AG08396 (cell line): Measurements from ENCODE around the gene KMT2B.
"Not testable (repeated sequence)": the region's sequence is repeated elsewhere in the genome, so short reads cannot be mapped to it uniquely, and the experiment has no call there.

Experiments
- DNase-seq: peaks from one replicate; pipeline ENCODE4 v3.0.0; 2012; ENCODE audit warnings: low spot score, mixed read lengths

KMT2B gene

DNA sequence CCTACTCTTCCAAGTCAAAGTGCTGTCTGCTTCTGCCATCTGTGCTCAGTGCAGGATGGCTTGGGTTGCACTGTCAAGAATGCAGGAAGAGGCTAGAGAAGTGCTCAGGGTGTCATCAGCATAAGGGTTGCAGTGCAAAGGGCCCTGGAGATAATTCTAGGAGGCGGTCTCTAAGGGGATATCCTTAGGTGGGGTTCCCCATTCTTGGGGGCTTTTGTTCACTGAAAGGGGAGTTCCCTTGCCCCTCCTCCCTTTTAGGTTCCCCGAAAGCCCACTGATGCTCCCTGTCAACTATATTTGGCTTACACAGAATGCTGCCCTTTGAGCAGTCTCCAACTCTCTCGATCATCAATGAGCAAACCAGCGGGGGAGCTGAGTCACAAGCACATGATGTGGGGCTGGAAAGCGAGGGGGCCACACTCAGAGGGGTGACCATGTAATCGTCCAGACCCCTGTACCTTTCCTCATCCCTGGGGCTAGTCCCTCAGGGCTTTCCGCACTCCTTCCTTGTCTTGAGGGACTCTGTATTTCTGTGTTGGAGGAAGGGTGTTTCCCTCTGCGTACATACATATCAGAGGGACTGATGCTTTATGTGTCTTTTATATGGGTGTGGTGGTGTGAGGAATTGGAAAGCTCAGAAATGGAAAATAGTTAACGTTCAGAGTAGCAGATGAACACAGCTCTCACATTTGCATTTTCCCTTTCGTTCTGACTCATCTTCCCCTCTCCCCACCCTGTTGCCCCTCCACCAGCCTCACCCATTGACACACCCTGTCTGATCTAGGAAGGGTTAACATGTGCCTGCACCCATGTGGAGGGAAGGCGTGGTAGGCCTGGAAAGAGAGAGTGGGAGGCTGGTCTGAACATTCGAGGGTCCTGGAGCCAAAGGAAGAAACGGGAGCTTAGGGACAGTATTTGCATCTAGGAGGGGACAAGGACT lies 6.7 kb upstream of the KMT2B start:
- DNase-seq: no peak

DNA sequence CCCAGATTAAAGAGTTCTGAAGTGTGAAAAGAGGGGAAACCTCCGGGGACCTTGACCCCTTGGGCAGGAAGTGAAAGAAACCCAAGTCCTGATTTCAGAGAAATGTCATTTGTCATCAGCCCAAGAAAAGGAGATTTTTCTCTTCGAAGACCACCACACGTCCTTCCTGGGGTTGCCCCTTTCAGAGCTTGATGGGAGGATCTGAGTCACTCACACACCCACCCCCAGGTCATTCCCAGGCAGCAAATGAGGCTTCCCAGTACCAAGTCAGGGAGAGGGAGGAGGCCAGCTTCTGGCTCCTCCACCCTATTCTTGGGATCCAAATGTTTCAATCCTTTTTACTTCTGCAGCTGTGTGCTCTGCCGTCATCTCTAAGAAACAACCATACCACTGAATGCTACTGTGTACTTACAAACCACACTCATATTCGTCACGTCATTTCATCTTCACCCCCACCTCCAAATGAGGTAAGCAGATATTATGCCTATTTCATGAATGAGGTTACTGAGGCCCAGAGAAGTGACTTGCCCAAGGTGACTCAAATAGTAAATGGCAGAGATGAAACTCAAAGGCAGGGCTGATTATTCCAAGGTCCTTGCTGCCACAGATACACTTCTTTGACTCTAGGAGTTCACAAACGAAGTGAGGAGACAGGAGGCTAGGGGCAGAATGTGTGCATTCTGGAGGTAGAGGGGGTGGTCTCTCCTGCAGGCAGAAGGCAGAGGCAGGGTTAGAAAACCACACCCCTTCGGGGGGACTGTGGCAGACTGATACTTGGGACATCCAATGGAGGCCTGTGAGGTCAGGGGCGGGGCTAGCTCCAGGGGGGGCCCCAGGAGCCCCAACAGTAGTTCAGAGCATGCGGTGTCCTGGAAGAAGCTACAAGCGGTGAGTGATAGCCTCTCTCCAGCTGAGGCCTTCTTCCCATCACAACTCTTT lies 5.0 kb upstream of the KMT2B start:
- no peak for DNase-seq

DNA sequence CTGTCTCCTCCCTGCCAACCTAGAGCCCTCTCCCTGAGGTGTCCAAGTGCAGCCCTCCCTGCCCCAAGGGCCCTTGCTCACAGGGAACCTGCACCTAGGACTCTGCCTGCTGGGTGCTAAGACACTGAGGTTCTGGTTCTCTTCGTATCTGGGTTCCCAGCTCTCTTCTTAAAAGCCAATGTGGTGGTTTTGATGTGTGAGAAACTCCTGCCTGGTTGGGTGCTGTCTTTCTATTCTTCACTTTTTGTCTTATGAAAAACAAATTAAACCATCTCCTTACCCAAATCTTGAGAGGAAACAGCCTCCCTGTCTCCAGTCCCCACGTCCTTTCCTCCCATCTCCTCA lies 4.3 kb upstream of the KMT2B start:
- no peak for DNase-seq

DNA sequence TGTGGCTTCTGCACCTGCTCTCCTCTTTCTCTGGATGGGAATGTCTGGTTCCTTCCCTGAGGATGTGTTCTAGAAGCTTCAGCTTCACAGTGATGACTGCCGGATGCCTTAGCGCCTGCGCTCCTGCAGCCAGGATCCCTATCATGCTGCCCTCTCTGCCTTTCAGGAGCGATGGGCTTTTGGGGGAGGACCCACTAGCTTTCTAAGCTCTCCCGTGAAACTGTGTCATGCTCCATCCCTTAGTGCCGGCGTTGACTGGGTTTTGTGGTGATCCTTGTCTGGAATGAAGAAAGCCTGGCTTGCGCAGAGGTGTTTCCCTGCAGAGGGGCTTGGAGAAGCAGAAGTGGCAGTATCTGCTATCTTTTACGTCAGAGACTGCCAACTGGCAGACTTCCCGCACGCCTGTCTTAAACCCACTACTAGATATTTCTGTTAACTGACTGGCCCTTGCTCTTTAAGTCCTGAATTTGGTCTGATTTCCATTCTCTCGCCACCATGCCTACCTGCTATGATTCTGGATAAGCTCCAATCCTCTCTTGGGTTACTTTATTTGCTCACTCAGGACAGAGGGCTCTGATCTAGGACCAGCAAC lies 3.8 kb upstream of the KMT2B start:
- DNase-seq: no peak

DNA sequence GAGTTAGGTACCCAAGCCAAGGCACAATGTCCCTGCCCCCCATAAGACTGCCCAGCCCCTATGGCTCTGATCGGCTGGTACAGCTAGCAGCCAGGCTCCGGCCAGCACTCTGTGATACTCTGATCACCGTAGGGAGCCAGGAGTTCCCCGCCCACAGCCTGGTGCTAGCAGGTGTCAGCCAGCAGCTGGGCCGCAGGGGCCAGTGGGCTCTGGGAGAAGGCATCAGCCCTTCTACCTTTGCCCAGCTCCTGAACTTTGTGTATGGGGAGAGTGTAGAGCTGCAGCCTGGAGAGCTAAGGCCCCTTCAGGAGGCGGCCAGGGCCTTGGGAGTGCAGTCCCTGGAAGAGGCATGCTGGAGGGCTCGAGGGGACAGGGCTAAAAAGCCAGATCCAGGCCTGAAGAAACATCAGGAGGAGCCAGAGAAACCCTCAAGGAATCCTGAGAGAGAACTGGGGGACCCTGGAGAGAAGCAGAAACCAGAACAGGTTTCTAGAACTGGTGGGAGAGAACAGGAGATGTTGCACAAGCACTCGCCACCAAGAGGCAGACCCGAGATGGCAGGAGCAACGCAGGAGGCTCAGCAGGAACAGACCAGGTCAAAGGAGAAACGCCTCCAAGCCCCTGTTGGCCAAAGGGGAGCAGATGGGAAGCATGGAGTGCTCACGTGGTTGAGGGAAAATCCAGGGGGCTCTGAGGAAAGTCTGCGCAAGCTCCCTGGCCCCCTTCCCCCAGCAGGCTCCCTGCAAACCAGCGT lies 3.0 kb upstream of the KMT2B start:
- DNase-seq: no peak

DNA sequence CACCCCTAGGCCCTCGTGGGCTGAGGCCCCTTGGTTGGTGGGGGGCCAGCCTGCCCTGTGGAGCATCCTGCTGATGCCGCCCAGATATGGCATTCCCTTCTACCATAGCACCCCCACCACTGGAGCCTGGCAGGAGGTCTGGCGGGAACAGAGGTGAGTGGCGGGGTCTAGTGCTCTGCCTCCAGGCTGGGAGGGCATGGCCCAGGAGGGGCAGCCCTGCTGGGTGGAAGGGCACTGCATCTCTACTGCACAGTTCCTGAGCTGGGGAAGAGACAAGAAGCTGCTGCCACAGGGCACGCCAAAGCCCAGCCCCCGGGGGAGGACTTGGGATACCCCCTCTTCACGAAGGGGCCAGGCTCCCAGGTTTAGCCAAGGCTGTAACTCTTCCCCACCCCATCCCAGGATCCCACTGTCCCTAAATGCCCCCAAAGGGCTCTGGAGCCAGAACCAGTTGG lies 2.4 kb upstream of the KMT2B start:
- no peak for DNase-seq

DNA sequence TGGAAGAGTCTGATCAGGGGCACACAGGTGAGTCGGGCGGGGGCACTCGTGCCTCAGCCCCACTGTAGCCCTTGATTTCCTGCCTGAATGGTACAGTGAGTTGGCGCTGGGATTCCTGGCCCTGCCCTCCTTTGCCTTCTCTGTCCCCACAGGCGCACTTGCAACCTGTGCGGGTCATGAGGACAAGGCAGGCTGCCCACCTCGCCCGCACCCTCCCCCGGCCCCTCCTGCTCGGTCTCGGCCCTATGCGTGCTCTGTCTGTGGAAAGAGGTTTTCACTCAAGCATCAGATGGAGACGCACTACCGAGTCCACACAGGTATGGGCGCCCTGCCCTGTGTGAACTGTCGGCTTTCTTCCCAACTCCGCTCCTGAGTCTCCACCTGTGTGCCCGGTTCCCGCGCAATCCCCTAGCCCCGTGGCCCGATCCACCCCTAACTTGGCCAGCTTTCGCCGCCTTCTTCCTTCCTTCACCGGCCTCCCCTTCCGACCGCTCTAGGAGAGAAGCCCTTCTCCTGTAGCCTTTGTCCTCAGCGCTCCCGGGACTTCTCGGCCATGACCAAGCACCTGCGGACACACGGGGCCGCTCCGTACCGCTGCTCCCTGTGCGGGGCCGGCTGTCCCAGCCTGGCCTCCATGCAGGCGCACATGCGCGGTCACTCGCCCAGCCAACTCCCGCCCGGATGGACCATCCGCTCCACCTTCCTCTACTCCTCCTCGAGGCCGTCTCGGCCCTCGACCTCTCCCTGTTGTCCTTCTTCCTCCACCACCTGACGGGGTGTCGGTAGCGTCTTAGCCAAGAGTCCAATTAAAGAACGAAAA lies 1.6 kb upstream of the KMT2B start:
- peak; percentile 76 for DNase-seq

DNA sequence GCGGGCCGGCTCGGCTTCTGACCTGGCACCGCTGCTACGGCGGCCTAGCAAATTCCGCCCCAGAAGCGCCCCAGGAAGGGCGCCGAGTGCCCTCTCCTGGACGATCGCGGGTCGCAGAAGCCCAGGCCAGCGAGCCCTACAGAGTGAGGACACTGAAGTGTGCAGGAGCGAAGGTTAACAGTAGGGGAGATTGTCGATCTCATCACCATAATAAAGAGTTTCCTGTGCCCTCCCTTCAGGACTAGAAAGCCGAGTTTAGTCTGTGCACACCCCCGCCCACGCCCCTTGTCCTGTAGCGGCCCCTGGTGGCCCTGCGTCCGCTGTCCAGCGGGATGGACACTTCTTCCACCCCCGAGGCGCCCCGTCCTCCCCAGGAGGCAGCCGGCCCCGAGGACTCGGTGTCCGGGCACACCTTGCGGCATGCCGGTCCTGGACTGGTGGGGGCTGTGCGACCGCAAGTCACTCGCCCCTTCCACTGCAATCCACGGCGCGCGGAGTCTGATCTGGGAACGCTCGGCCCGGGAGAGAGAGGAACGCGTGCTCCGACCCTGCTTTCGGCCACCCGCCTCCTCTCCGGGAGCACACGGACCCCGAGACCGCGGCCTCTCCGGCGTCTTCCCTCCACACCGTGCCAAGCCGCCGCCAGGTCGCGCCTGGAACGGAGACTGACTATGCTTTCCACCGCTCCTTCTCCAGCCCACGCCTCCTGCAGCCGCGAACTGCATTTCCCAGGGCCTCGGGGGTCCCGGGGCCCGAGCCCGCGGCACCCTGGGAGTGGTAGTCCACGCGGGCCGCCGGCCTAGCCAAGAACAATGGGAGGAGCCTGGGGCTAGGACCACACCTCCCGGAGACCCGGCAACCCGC lies 770 bp upstream of the KMT2B start:
- peak; percentile 95 for DNase-seq

DNA sequence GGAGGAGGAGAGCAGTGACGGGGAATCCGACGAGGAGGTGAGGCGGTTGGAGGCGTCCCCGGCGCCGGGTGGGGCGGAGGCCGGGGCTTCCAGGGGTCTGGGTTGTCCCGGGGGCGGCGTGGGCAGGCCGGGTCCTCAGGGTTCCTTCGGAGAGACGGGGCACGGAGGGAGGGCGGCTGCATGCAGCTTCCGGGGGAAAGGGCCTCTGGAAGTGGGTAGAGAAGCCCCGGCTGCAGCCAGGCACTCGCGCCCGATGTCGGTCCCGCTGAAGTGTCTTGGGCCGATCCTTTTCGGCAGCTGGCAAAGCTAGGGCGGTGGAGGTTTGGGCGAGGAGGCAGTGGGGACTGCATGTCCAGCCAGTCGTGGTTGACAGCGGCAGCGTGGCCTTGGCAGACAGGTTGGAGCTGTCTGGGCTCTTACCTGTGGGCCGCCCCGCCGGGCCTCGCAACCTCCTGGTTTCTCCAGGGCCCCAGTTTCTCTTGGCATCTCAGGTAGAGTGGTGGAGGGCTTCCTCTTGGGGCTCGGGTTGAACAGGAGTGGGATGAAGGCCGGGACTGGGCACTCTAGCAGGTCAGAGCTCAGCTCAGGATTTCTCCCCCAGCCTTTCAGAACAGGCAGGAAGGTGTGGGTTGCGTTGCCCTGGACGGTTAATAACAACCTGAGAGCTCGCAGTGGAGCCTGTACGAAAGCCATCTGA lies 690 bp downstream of the KMT2B start:
- peak; percentile 56 for DNase-seq

DNA sequence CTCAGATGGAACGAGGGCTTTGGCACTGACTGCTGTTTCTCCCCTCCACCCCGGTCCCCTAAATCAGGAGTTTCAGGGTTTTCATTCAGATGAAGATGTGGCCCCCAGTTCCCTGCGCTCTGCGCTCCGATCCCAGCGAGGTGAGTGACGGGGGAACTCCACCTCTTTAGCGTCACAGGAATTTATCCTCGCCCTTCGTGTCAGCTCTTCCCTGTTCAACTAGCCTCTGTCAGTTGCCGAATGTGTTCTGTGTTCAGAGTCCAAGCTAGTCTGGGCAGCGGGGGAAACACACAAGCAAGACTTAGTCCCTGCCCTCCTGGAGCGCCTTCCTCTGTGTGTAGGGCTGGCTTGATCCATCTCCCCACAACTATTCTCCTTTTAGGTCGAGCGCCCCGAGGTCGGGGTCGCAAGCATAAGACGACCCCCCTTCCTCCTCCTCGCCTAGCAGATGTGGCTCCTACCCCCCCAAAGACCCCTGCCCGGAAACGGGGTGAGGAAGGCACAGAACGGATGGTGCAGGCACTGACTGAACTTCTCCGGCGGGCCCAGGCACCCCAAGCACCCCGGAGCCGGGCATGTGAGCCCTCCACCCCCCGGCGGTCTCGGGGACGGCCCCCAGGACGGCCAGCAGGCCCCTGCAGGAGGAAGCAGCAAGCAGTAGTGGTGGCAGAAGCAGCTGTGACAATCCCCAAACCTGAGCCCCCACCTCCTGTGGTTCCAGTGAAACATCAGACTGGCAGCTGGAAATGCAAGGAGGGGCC lies 1.8 kb downstream of the KMT2B start:
- no peak for DNase-seq

DNA sequence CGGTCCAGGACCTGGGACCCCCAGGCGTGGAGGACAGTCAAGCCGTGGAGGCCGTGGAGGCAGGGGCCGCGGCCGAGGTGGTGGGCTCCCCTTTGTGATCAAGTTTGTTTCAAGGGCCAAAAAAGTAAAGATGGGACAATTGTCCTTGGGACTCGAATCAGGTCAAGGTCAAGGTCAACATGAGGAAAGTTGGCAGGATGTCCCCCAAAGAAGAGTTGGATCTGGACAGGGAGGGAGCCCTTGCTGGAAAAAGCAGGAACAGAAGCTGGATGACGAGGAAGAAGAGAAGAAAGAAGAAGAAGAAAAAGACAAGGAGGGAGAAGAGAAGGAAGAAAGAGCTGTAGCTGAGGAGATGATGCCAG lies 2.3 kb downstream of the KMT2B start:
- DNase-seq: no peak

DNA sequence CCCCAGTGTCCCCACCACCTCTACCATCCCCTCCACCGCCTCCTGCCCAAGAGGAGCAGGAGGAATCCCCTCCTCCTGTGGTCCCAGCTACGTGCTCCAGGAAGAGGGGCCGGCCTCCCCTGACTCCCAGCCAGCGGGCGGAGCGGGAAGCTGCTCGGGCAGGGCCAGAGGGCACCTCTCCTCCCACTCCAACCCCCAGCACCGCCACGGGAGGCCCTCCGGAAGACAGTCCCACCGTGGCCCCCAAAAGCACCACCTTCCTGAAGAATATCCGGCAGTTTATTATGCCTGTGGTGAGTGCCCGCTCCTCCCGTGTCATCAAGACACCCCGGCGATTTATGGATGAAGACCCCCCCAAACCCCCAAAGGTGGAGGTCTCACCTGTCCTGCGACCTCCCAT lies 2.8 kb downstream of the KMT2B start:
- DNase-seq: no peak

DNA sequence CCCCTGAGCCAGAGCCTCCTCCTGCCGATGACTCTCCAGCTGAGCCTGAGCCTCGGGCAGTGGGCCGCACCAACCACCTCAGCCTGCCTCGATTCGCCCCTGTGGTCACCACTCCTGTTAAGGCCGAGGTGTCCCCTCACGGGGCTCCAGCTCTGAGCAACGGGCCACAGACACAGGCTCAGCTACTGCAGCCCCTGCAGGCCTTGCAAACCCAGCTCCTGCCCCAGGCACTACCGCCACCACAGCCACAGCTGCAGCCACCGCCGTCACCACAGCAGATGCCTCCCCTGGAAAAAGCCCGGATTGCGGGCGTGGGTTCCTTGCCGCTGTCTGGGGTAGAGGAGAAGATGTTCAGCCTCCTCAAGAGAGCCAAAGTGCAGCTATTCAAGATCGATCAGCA lies 3.6 kb downstream of the KMT2B start:
- no peak for DNase-seq

DNA sequence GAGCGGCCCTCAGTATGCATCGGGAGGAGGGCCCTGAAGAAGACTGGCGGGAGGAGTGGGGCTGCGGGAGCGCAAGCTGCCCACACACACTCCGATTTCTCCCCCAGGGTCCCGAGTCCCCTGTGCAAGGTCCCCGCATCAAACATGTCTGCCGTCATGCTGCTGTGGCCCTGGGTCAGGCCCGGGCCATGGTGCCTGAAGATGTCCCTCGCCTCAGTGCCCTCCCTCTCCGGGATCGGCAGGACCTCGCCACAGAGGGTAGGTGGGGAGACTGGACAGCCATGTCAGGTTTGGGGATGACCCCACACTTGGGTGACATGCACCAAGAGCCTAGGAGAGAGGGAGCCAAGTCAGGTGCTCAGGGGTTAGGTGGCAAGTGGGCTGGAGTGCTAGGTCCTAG lies 4.7 kb downstream of the KMT2B start:
- no peak for DNase-seq

DNA sequence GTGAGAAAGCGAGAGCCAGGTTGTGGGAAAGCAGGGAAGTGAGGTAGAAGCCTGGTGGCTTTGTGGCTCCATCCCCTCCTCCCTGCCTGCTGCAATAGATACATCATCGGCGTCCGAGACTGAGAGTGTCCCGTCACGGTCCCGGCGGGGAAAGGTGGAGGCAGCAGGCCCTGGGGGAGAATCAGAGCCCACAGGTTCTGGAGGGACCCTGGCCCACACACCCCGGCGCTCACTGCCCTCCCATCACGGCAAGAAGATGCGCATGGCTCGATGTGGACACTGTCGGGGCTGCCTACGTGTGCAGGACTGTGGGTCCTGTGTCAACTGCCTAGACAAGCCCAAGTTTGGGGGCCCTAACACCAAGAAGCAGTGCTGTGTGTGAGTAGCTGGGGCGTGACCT lies 5.1 kb downstream of the KMT2B start:
- no peak for DNase-seq

DNA sequence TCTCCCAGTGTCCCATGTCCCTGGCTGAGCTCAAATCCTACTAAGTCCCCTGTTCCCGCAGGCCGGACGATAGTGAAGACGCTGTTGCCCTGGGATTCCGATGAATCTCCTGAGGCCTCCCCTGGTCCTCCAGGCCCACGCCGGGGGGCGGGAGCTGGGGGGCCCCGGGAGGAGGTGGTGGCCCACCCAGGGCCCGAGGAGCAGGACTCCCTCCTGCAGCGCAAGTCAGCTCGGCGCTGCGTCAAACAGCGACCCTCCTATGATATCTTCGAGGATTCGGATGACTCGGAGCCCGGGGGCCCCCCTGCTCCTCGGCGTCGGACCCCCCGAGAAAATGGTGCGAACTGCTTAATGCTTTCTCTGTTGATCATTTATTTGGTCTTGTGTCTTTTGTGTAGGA lies 5.9 kb downstream of the KMT2B start:
- DNase-seq: no peak

DNA sequence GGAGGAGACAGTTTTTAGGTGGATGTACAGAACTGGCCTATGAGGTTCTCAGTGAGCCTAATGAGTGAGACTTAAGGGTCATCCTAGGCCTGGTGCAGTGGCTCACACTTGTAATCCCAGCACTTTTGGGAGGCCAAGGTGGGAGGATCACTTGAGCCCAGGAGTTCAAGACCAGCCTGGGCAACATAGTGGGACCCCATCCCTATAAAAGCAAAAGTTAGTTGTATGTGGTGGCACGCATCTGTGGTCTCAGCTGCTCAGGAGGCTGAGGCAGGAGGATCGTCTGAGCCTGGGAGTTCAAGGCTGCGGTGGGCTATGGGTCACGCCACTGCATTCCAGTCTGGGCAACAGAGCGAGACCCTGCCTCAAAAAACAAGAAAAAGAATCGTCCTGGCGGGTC lies 6.3 kb downstream of the KMT2B start:
- not testable (repeated sequence) for DNase-seq

DNA sequence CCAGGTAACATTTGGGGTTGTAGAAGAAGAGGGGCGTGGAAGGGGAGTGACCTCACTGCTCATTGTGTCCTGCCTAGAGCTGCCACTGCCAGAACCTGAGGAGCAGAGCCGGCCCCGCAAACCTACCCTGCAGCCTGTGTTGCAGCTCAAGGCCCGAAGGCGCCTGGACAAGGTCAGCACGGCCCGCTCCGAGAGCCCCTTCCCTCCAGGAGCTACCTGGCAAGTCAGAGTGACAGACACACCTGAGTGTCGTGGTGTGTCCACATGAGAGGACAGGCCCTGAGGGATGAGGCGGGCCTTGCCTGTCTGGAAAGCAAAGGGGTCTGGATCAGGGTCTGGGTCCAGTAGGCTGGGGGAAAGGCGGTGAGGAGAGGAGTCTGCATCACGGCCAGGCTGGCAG lies 6.8 kb downstream of the KMT2B start:
- DNase-seq: no peak
